Activated T-helper 1 cell treated with anti-CD3 and anti-CD28 coated beads, Interleukin-2, amount 50 U/mL, for 16 hours (primary cell): ENCODE results near the gene ABRACL.
A peak's percentile ranks its signal among the peaks of the same experiment; 100 is the strongest.
"Not testable (repeated sequence)": the region's sequence is repeated elsewhere in the genome, so short reads cannot be mapped to it uniquely, and the experiment has no call there.

Experiments
- DNase-seq, 2 donors: peaks; one replicate each; pipeline ENCODE4 v3.0.0-alpha.2; 2020; ENCODE audit warnings: low read depth in 1 of 2, low spot score in 1 of 2

Gene ABRACL

GRCh38 chr6:139010674-139011073, 17.9 kb upstream of the ABRACL start:
- DNase-seq, result no peak

- DNase-seq, result no peak
These were observed 16.6 kb upstream of the ABRACL start for GRCh38 chr6:139011980-139012379.

DNA sequence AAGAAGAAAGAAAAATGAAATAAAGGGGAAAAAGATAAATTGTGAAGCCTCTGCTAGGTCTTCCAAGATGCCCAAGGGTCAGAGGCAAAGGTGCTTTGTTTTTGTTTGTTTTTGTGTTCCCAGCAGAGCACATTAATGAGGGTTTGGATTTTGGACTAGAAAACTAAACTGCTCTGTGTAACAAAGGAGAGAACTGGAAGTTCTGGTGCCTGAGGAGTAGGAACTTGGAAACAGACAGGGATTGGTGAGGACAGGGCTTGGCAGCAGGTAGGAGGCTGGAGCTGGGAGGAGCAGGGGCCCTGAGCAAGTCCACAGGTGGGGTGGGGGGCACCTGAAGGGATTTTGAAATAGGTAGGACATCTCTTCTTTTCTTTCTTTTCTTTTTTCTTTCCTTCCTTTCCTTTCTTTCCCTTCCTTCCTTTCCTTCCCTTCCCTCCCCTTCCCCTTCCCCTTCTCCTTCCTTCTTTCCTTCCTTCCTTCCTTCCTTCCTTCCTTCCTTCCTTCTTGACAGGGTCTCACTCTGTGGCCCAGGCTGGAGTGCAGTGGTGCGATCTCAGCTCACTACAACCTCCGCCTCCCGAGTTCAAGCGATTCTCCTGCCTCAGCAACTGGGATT, 15.3 kb upstream of the ABRACL start:
- no peak for DNase-seq

GRCh38 chr6:139014945-139015344, 13.6 kb upstream of the ABRACL start:
- no peak for DNase-seq

- no peak for DNase-seq
These were observed 12.0 kb upstream of the ABRACL start for GRCh38 chr6:139016337-139017213.

DNA sequence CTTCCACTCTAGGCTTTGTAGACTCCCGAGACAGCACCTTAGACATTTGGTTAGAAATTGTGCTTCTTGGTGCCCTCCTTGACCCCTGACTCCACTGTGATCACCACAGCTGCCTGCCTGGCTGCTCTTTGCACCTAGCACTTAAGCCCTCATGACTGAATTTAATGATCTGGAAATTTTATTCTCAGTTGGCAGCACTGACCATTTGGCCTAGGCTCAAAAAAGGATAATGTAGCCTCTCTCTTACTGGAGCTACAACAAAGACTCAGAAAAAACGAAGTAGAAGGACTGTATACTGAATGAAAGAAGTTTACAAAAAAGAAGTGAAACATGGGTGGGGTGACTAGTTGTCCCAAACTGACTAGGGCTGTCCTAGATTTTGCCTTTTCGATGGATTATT, 11.3 kb upstream of the ABRACL start:
- DNase-seq, result no peak

DNA sequence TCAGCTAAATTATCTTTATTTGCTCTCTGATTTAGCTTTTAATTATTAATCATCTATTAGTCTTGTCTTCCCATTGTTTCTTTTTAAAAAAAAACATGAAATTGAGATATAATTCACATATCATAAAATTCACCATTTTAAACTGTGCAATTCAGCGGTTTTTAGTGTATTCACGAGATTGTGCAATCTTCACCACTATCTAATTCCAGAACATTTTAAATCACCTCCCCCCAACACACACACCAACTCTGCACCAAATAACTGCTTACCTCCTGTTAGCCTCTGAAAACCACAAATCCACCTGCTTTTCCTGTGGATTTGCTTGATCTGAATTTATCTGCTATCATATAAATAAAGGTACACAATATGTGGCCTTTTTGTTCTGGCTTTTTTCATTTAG, 8.8 kb upstream of the ABRACL start:
- no peak for DNase-seq

GRCh38 chr6:139020689-139021088, 7.9 kb upstream of the ABRACL start:
- no peak for DNase-seq

DNA sequence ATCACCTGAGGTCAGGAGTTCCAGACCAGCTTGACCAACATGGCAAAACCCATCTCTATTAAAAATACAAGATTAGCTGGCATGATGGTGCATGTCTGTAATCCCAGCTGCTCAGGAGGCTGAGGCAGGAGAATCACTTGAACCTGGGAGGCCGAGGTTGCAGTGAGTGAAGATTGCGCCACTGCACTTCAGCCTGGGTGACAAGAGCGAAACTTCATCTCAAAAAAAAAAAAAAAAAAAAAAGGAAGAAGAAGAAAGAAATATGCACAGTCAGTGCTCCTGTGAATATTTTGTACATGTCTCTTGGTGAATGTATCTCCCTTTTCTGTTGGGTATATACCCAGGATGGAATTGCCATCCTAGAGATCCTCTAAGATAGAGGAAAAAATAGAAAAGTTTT, 3.1 kb upstream of the ABRACL start:
- not testable (repeated sequence) for DNase-seq

DNA sequence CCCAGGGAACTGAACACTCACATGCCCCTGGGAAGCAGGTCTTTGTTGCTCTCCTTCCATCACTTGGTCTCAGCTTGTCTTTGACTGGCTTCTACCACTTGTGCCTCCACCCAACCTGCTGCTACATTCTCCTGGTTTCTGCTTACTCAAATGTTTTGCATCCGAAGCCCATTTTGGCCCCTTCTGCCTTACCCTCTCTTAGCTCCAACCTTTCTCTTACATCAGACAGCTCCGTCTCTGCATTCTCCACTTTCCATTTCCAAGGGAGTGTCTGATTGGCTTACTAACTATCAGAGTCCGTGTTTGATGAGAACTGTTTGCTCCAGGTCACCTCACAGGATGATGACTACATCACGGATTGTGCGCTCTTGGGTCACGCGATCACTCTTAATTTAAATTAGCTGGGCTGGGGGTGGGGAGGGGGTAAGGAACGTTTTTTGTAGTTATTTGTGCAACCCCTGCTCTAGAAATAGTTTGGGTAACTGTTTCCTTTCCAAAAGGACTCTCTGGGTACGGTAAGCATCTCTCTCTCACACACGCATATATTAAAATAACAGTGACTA, 844 bp upstream of the ABRACL start:
- peak in 1 of 2 donors; percentile 11 for DNase-seq

- DNase-seq, result no peak
These were observed 309 bp upstream of the ABRACL start for GRCh38 chr6:139028215-139028657.

DNA sequence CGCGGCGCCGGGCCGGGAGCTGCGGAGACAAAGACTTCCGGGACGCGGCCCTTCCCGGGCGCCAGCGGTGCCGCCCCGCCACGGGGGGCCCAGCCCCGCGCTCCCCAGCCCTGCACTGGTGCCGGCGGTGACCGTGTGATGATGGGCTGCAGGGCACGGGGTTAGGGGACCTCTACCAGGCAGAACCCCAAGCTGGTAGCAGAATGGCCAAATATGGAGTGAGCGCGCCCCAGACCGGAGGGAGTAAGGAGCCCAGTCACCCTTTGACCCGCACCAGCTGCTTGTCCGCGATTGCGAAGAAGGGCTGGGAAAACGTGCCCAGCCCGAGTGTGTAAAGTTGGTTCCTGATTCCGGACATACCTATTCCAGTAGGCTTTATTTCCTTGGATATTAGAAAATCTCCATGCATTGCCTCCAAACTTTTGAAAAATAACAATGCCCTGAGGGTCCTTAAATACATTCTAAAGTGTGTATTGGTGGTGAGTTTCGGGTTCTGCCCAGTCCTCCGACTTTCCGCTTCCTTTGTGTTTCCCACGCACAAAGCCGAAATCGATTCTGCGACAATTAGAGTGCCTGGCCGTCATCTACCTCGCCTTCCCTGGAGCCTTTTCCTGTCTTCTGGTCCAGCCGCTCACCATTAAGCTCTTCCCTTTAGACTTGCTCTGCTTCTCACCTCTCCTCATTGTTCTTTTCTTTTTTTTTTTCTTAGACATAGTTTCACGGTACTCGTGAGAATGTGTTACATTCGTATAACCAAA, 1.1 kb downstream of the ABRACL start:
- DNase-seq, result peak in 1 of 2 donors; percentile 6

- DNase-seq, result no peak
These were observed 1.9 kb downstream of the ABRACL start for GRCh38 chr6:139030228-139030963.

DNA sequence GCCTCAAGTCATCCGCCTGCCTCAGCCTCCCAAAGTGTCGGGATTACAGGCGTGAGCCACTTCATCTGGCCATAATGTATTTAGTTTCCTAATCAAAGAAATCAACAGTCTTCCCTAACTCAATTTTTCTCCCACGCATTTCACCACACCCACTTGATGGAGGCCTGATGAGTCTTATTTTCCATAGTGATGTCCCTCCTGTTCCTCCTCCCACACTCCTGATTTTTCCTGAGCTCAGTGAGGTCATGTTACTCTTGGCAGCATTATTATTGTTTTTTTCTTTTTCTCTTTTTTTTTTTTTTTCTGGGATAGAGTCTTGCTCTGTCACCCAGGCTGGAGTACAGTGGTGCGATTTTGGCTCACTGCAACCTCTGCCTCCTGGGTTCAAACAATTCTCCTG, 8.9 kb downstream of the ABRACL start:
- no peak for DNase-seq

- DNase-seq, result no peak
These were observed 15.7 kb downstream of the ABRACL start for GRCh38 chr6:139044250-139044649.

GRCh38 chr6:139047677-139048076, 19.1 kb downstream of the ABRACL start:
- DNase-seq, result no peak

DNA sequence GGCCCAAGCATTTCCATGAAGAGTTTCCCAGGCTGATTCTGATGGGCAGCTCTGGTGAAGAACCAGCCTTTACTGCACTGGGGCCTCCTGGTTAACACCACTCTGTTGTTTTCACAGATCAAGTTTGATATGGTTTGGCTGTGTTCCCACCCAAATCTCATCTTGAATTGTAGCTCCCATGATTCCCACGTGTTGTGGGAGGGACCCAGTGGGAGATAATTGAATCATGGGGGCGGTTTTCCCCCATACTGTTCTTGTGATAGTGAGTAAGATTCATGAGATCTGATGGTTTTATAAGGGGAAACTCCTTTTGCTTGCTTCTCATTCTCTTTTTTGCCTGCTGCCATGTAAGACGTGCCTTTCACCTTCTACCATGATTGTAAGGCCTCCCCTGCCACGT, 20.4 kb downstream of the ABRACL start:
- not testable (repeated sequence) for DNase-seq

DNA sequence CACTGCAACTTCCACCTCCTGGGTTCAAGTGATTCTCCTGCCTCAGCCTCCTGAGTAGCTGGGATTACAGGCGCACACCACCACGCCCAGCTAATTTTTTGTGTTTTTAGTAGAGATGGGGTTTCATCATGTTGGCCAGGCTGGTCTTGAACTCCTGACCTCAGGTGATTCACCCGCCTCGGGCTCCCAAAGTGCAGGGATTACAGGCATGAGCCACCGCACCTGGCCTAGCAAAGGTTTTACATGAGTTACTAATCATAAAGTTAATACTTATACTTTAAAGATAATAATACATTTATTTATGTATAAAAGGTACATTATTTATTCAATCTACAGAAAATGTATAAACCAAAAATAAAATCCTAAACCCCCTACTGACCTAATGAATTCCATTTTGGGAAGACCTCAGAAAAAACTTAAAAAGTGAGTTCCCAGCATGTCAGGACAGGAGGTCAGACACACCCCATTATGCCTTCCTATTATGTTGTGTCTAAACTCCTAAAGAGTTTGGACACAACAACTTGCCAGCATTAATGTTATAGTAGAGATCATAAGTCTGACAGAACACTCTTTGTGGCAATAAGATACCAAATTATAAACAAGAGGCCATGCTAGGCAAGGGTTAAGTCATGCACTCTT, 21.7 kb downstream of the ABRACL start:
- not testable (repeated sequence) for DNase-seq

DNA sequence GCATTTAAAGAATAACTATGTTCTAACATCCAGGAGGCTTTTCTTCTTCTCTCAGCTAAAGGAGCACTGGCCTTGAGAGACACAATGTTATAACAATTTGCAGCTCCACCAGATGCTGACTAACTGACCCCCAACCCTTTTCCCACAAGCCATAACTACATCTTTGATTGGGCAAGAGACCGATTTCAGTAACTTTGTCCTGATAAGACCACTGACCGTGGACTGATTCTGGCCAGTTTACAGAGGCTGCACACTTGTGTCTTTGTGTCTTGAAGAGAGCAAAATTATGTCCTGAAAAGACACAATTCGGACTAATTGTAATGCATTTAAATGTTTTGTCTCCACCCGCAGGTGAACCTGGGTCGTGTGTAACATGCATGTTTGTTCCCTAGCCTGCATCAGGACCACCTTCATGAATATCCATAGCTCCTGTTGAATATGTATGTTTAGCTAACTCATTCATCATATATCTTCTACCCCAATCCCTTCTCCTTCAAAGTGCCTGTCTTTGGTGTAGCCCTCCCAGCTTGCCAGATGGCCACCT, 22.3 kb downstream of the ABRACL start:
- DNase-seq, result no peak
